ENCODE measurements around the gene ABHD13. TPM values are rescaled to one million over a fixed set of nuclear protein-coding genes. Genes with fewer than 3 reads are reported as not detected.

ABHD13 gene
- total RNA-seq, 2 donors from 2014 or later: 9.4 to 11.9 TPM

DNA sequence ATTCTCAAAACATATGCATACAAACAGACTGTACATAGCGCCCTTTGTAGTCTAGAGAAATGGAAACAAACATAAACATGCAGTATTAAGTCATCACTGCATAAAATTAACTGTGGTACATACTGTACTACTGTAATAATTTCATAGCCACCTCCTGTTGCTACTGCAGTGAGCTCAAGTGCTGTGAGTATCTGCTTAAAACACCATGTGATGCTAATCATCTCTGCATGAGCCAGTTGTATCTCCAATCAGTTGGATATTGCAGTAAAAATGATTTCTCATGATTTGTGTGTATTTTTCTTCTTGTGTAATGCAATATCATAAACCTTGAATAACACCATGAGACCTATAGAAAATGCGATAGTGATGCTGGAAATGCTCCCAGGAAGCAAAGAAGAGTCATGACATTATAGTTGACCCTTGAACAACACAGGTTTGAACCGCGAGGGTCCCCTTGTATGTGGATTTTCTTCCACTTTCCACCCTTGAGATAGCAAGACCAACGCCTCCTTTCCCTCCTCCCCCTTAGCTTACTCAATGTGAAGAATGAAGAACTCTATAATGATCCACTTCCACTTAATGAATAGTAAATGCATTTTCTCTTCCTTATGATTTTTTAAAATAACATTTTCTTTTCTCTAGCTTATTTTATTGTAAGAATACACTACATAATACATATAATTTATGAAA is 55.4 kb downstream of the ABHD13 start:
- intact Hi-C loops (cut with DNase I): no loop called here
- DNase-seq (ENCODE audit: low spot score): no peak

DNA sequence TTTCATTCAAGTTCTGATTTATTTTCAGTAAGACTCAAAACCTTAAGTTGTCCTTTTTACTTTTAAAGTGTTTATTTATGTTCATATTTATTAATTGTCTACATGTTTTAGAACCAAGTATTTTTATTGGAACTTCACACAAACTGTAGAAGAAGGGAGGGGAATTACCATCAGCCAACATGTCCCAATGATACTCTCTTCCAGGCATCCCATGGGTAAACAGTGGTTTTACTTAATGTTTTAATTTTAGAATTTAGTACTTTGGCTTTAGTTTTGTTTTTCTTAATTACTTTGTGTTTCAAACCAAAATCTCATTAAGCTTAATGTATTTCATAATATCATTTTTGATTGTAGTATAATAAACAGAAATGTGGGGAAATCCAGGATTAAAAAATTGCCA is 56.5 kb downstream of the ABHD13 start:
- DNase-seq (ENCODE audit: low spot score): no peak
- intact Hi-C loops (cut with DNase I): no loop called here

DNA sequence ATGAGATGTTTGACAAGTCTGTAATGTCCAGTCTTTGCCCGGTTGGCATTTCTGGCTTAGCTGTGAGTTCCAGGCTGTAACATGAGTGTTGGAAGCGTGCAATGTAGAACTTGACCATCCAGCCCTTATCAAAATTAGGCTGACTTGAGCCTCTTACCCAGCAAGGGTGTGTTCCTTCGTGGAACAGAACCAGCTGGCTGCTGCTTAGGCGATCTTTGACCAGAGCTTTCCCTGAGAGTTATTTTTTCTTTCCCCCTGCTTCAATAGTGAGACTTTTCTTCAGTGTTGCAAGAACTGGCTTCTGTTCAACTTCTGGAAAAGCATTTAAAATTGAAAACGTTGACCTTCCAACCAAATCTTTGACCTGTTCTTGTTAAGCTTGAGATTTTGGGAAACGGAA is 57.9 kb downstream of the ABHD13 start:
- intact Hi-C loops (cut with DNase I): no loop called here
- DNase-seq (ENCODE audit: low spot score): peak; percentile 89

DNA sequence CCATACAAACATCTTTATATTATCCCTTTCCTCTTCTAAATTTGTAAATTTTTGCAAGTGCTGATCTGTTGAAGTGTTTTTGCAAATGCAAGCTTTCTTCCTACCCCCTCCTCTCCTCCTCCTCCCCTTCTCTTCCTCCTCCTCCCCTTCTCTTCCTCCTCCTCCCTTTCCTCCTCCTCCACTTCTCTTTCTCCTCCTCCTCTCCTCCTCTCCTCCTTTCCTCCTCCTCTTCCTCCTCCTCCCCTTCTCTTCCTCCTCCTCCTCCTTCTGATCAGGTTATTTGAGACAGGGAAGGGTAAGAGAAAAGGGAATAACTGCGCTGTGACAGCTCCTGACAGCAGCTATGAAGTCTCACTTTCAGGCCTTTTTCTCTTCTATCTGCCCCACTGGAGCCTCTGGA is 60.3 kb downstream of the ABHD13 start:
- DNase-seq (ENCODE audit: low spot score): no peak
- intact Hi-C loops (cut with DNase I): no loop called here

DNA sequence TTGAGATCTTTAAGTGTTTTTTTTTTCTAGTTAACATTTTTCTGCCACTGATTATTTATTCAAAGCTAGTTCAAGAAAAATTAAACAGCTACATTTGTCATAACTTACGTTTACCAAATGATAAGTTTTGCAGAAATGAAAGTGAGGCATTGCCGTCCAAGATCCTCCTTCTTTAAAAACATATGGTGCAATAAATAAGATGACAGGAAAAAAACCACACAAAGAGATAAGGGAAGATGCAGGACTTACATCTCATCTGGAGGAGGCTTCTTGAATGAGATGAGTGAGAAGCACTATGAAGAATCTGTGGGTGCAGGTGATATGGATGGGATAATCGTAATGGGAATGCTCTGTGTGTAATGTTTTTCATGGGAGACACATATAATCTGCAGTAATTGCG is 63.7 kb downstream of the ABHD13 start:
- DNase-seq (ENCODE audit: low spot score): no peak
- intact Hi-C loops (cut with DNase I): no loop called here

DNA sequence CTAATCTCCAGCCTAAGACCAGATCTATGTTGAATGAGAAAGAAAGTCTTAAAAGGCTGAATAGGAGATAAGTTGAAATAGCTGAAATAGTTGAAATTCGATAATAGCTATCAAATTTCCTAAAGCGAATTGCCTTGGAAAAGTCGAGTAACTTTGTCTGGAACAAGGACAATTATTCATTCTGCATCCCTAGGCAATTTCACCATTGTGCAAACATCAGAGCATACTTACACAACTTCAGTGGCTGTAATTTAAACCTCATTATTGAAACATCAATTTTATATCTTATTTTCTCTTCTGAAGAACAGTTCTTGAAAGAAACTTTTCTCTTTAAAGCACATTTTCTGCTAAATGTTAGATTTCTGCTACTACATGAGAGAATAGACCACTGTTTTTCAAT is 64.9 kb downstream of the ABHD13 start:
- intact Hi-C loops (cut with DNase I): no loop called here
- no peak for DNase-seq (ENCODE audit: low spot score)

Other genes with a start within 250 kb of the ABHD13 start
- 10 to 100 TPM; 10.1 to 17.2 TPM for gene LIG4, start 2.9 kb upstream of the ABHD13 start, total RNA-seq
- gene TNFSF13B, start 51.3 kb downstream of the ABHD13 start, total RNA-seq: 10 to 100 TPM in 1 of 2 donors, 1 to 10 TPM in 1; 6.0 to 13.0 TPM

Data from posterior vena cava (tissue), 2 donors.